SH-SY5Y (cell line): ENCODE results near the gene SRSF8.

Experiments used
- GATA2 ChIP-seq: IDR thresholded peaks from 2 replicates; pipeline ENCODE4 v1.6.1; 2011; ENCODE audit warnings: mild to moderate bottlenecking, low read depth, low read length
- GATA3 ChIP-seq: IDR thresholded peaks from 2 replicates; pipeline ENCODE4 v1.6.1; 2011; ENCODE audit warnings: low read depth, mild to moderate bottlenecking, low read length, moderate library complexity

GRCh38 chr11:95033051-95033450, 33.7 kb upstream of the SRSF8 start:
- TF ChIP-seq GATA2 (no peak), GATA3 (no peak)
